Superior temporal gyrus (tissue), 1 donor: Measurements from ENCODE around the gene GAA.
"Not testable (repeated sequence)": the region's sequence is repeated elsewhere in the genome, so short reads cannot be mapped to it uniquely, and the experiment has no call there.

ENCODE experiments used
- DNase-seq: peaks from one replicate; pipeline ENCODE4 v3.0.0-alpha.2; 2016; ENCODE audit errors: extremely low spot score

Gene GAA

GRCh38 chr17:80145076-80146075 lies 44.0 kb downstream of the GAA start:
- no peak for DNase-seq

- DNase-seq: no peak
Measured at GRCh38 chr17:80146121-80147034, 45.0 kb downstream of the GAA start.

GRCh38 chr17:80147035-80147822 lies 45.8 kb downstream of the GAA start, which contains the start of gene EIF4A3:
EIF4A3 (minus strand) TSS chr17:80147128; CDS start chr17:80146961, 167 bp downstream.
- peak; percentile 98 for DNase-seq

- DNase-seq: peak; percentile 41
Measured at GRCh38 chr17:80151333-80151732, 50.0 kb downstream of the GAA start.

GRCh38 chr17:80152081-80152702 lies 50.8 kb downstream of the GAA start:
- DNase-seq: no peak

GRCh38 chr17:80153004-80153403 lies 51.6 kb downstream of the GAA start:
- DNase-seq: no peak

GRCh38 chr17:80154166-80154565 lies 52.8 kb downstream of the GAA start:
- DNase-seq: no peak

GRCh38 chr17:80155600-80155999 lies 54.2 kb downstream of the GAA start:
- DNase-seq: not testable (repeated sequence)

- no peak for DNase-seq
Measured at GRCh38 chr17:80158846-80159245, 57.5 kb downstream of the GAA start.

GRCh38 chr17:80160536-80160935 lies 59.2 kb downstream of the GAA start:
- no peak for DNase-seq

- no peak for DNase-seq
Measured at GRCh38 chr17:80163336-80163735, 62.0 kb downstream of the GAA start.

GRCh38 chr17:80164185-80164584 lies 62.8 kb downstream of the GAA start:
- peak; percentile 32 for DNase-seq

GRCh38 chr17:80166446-80166845 lies 65.1 kb downstream of the GAA start:
- DNase-seq: no peak

- no peak for DNase-seq
Measured at GRCh38 chr17:80168371-80168770, 67.0 kb downstream of the GAA start.

- no peak for DNase-seq
Measured at GRCh38 chr17:80169107-80169506, 67.7 kb downstream of the GAA start.
